Lung (tissue), 12 donors: ENCODE results near the gene MYO18B. TPM values are rescaled to one million over a fixed set of nuclear protein-coding genes. Genes with fewer than 3 reads are reported as not detected.

ENCODE experiments used
- ATAC-seq: fragments of 200-7000 bp; cut with Tn5 transposase; one replicate; pipeline ENCODE4 v1.9.1; 2020; ENCODE audit warnings: moderate number of reproducible peaks; ENCODE audit not compliant: insufficient read depth, low FRiP score
- DNase-seq, 3 donors: peaks; one replicate each; pipeline ENCODE4 v3.0.0-alpha.2; 2013 to 2017
- H3K27ac ChIP-seq, 2 donors: one replicate each; pipeline ENCODE4 v1.5.1; 2013; ENCODE audit warnings: mild to moderate bottlenecking in 2 of 2, moderate library complexity in 2 of 2, control low read depth in 1 of 2, inconsistent platforms in 1 of 2, low read depth in 1 of 2, low read length in 1 of 2
- H3K27me3 ChIP-seq, 3 donors: one replicate each; pipeline ENCODE4 v1.5.1; 2013; ENCODE audit warnings: low read length in 2 of 3; ENCODE audit not compliant: control insufficient read depth in 3 of 3, insufficient read depth in 3 of 3
- H3K36me3 ChIP-seq, 4 donors: one replicate each; pipeline ENCODE4 v1.5.1; 2013; ENCODE audit warnings: low read length in 4 of 4, mild to moderate bottlenecking in 1 of 4, moderate library complexity in 1 of 4; ENCODE audit not compliant: control insufficient read depth in 4 of 4, insufficient read depth in 4 of 4
- H3K4me1 ChIP-seq, 5 donors: one replicate each; pipeline ENCODE4 v1.5.1; 2013; ENCODE audit warnings: low read length in 5 of 5, mild to moderate bottlenecking in 2 of 5, moderate library complexity in 1 of 5; ENCODE audit not compliant: control insufficient read depth in 5 of 5, insufficient read depth in 5 of 5
- H3K4me3 ChIP-seq: one replicate; pipeline ENCODE4 v1.5.1; 2013; ENCODE audit warnings: mild to moderate bottlenecking, control low read depth, moderate library complexity
- H3K9ac ChIP-seq, 2 donors: one replicate each; pipeline ENCODE4 v1.5.1; 2013; ENCODE audit warnings: low read length in 2 of 2, control low read depth in 1 of 2; ENCODE audit not compliant: insufficient read depth in 1 of 2
- H3K9me3 ChIP-seq, 4 donors: one replicate each; pipeline ENCODE4 v1.5.1; 2013; ENCODE audit warnings: low read length in 3 of 4, mild to moderate bottlenecking in 1 of 4, moderate library complexity in 1 of 4; ENCODE audit not compliant: control insufficient read depth in 4 of 4, insufficient read depth in 3 of 4
- CTCF ChIP-seq: IDR thresholded peaks from 2 replicates; pipeline ENCODE4 v1.5.1; 2012; ENCODE audit warnings: mild to moderate bottlenecking; ENCODE audit errors: control extremely low read depth, extremely low read depth
- WGBS, 2 donors: extraction: QIAGEN DNeasy Blood & Tissue Kit; methylation state at CpG; one replicate each; pipeline ENCODE4 v1.1.7; 2013; 5-methylcytosine and 5-hydroxymethylcytosine counted together
- polyA plus RNA-seq, 2 donors: library from polyadenylated mRNA; stranded (reverse); fragments of 200-250 nt; gene quantifications; one replicate each; pipeline ENCODE4 v1.2.1, GENCODE V29; 2013
- total RNA-seq, 2 donors: library from RNA; depleted of rRNA in 1 of 2; stranded (reverse); fragments of >200 nt in 1 of 2; gene quantifications; one replicate each; pipeline ENCODE4 v1.2.1, GENCODE V29; 2014 to 2021
- donor health status: control.
- donor health status: control.
- donor health status: Bipolar disorder and iron deficiency.
- donor health status: healthy.
- donor health status: DM: yes; HTN: yes; CAD: no.

MYO18B gene
- total and polyA plus RNA-seq, 4 donors = 0.02 to 0.71 (median 0.07) TPM

- Histone ChIP-seq H3K27ac (no peak overlapping the region), H3K4me1 (no peaks in the 10 kb centered on the region), H3K9me3 (no peaks in the 10 kb centered on the region), H3K4me3 (no peak overlapping the region), H3K27me3 (peaks cover 0 to under 1% (median 0%) of the 10 kb centered on the region in 3 donors), H3K9ac (no peak overlapping the region), H3K36me3 (no peaks in the 10 kb centered on the region)
- WGBS, 2 donors = 88 to 92% methylated on average over 3 of the region's 3 CpGs
- ATAC-seq (no peak), DNase-seq (no peak)
- TF ChIP-seq CTCF = no peak
Observed at GRCh38 chr22:26045860-26046259, 303.9 kb downstream of the MYO18B start.

GRCh38 chr22:26047516-26047915, 305.5 kb downstream of the MYO18B start:
- no peaks in the 10 kb centered on the region for H3K27me3 ChIP-seq
- DNase-seq (no peak), ATAC-seq (no peak)
- H3K27ac ChIP-seq = no peak overlapping the region
- H3K4me3 ChIP-seq = no peak overlapping the region
- WGBS, 2 donors = 95 to 98% methylated on average over 2 of the region's 2 CpGs
- TF ChIP-seq CTCF = no peak
- no peaks in the 10 kb centered on the region for H3K36me3 ChIP-seq
- H3K4me1 ChIP-seq = no peaks in the 10 kb centered on the region
- H3K9ac ChIP-seq = no peak overlapping the region
- H3K9me3 ChIP-seq = no peaks in the 10 kb centered on the region

GRCh38 chr22:26047920-26048319, 305.9 kb downstream of the MYO18B start:
- Histone ChIP-seq H3K9ac (no peak overlapping the region), H3K27me3 (no peaks in the 10 kb centered on the region), H3K4me3 (no peak overlapping the region), H3K27ac (no peak overlapping the region), H3K36me3 (no peaks in the 10 kb centered on the region), H3K4me1 (no peaks in the 10 kb centered on the region), H3K9me3 (no peaks in the 10 kb centered on the region)
- ATAC-seq (no peak), DNase-seq (no peak)
- no peak for TF ChIP-seq CTCF
- WGBS, 2 donors = 48 to 52% methylated on average over 8 of the region's 8 CpGs

GRCh38 chr22:26050079-26050478, 308.1 kb downstream of the MYO18B start:
- Histone ChIP-seq H3K9ac (no peak overlapping the region), H3K9me3 (no peaks in the 10 kb centered on the region), H3K27ac (no peak overlapping the region), H3K36me3 (no peaks in the 10 kb centered on the region), H3K4me3 (no peak overlapping the region), H3K27me3 (no peaks in the 10 kb centered on the region), H3K4me1 (no peaks in the 10 kb centered on the region)
- ATAC-seq (no peak), DNase-seq (no peak)
- TF ChIP-seq CTCF = no peak
- WGBS, 2 donors = 66 to 73% methylated on average over 7 of the region's 7 CpGs
